Vagina (tissue), 2 donors: ENCODE measurements around the gene CHRNA1.

Experiments used
- CTCF ChIP-seq, 3 experiments: fragments of 450-650 bp in 2 of 3; fragments of 200-600 bp in 1 of 3; sonication (generic) in 1 of 3; IDR thresholded peaks; one replicate each; pipeline ENCODE4 v1.5.1; 2017 to 2019; ENCODE audit warnings: antibody characterized with exemption in 3 of 3, mild to moderate bottlenecking in 2 of 3, moderate library complexity in 2 of 3
- POLR2A ChIP-seq, 2 donors: fragments of 450-650 bp; IDR thresholded peaks; one replicate each; pipeline ENCODE4 v1.6.1; 2017; ENCODE audit warnings: antibody characterized with exemption in 2 of 2, mild to moderate bottlenecking in 2 of 2, moderate library complexity in 2 of 2
- POLR2AphosphoS5 ChIP-seq, 2 donors: sonication (generic); formaldehyde crosslinking; IDR thresholded peaks; one replicate each; pipeline ENCODE4 v1.9.0; 2017; ENCODE audit warnings: antibody characterized with exemption in 2 of 2, mild to moderate bottlenecking in 2 of 2, low read depth in 1 of 2; ENCODE audit not compliant: insufficient read depth in 1 of 2

GRCh38 chr2:174764280-174765255 is at the start of gene CHRNA1:
- TF ChIP-seq CTCF (IDR thresholded peaks at IDR 0.05) (no peak), POLR2AphosphoS5 (IDR thresholded peaks at IDR 0.05; ENCODE audit: insufficient read depth in 1 of 2, low read depth in 1 of 2) (no peak), POLR2A (IDR thresholded peaks at IDR 0.05) (no peak)
